Measurements from ENCODE around the gene PPBP. TPM values are rescaled to one million over a fixed set of nuclear protein-coding genes. Genes with fewer than 3 reads are reported as not detected.

PPBP gene
- total and polyA plus RNA-seq, 8 donors, result 0.31 TPM; not detected in 7

GRCh38 chr4:73945674-73946449 lies 42.1 kb downstream of the PPBP start:
- FAIRE-seq (no peak), DNase-seq (no peak), ATAC-seq (no peak)
- Histone ChIP-seq H3K4me1 (peaks cover 0 to 8% (median 6%) of the 10 kb centered on the region in 3 donors), H3K9me3 (no peaks in the 10 kb centered on the region), H3K27ac (no peak overlapping the region), H3K4me3 (no peak overlapping the region), H3K36me3 (no peaks in the 10 kb centered on the region), H3K27me3 (no peaks in the 10 kb centered on the region)
- WGBS, 2 donors, result 57 to 65% methylated on average over 3 of the region's 3 CpGs
- intact Hi-C loops (cut with DNase I), result no loop called here
- TF ChIP-seq, protein P1, sequence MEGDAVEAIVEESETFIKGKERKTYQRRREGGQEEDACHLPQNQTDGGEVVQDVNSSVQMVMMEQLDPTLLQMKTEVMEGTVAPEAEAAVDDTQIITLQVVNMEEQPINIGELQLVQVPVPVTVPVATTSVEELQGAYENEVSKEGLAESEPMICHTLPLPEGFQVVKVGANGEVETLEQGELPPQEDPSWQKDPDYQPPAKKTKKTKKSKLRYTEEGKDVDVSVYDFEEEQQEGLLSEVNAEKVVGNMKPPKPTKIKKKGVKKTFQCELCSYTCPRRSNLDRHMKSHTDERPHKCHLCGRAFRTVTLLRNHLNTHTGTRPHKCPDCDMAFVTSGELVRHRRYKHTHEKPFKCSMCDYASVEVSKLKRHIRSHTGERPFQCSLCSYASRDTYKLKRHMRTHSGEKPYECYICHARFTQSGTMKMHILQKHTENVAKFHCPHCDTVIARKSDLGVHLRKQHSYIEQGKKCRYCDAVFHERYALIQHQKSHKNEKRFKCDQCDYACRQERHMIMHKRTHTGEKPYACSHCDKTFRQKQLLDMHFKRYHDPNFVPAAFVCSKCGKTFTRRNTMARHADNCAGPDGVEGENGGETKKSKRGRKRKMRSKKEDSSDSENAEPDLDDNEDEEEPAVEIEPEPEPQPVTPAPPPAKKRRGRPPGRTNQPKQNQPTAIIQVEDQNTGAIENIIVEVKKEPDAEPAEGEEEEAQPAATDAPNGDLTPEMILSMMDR (IDR thresholded peaks at IDR 0.05), result no peak

DNA sequence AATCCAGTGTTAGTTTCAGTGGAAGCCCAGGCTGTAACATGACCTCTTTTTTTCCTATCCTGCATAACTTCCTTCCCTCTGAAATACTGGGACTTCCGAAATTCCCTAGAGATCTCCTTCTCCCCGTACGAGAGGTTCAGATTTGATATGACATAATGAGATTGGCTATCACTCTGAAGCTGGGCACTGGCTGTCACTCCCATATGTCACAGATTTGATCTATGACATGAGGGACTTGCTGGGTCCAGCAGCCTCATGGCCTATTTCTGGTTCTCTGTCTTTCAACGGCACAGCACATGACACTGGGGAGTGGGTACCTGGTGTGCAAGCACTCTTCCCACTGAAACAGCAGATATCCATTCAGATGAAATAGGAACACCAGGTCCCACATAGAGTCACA lies 42.9 kb downstream of the PPBP start:
- DNase-seq, result no peak
- Histone ChIP-seq H3K36me3 (no peaks in the 10 kb centered on the region), H3K4me3 (no peak overlapping the region), H3K27me3 (no peaks in the 10 kb centered on the region), H3K27ac (no peak overlapping the region), H3K4me1 (peaks cover 0 to 8% (median 6%) of the 10 kb centered on the region in 3 donors), H3K9me3 (no peaks in the 10 kb centered on the region)
- 86 to 89% methylated on average over 4 of the region's 4 CpGs for WGBS, 2 donors
- intact Hi-C loops (cut with DNase I), result no loop called here
- TF ChIP-seq, protein P1 (IDR thresholded peaks at IDR 0.05), result no peak
- FAIRE-seq, result no peak
- no peak for ATAC-seq

DNA sequence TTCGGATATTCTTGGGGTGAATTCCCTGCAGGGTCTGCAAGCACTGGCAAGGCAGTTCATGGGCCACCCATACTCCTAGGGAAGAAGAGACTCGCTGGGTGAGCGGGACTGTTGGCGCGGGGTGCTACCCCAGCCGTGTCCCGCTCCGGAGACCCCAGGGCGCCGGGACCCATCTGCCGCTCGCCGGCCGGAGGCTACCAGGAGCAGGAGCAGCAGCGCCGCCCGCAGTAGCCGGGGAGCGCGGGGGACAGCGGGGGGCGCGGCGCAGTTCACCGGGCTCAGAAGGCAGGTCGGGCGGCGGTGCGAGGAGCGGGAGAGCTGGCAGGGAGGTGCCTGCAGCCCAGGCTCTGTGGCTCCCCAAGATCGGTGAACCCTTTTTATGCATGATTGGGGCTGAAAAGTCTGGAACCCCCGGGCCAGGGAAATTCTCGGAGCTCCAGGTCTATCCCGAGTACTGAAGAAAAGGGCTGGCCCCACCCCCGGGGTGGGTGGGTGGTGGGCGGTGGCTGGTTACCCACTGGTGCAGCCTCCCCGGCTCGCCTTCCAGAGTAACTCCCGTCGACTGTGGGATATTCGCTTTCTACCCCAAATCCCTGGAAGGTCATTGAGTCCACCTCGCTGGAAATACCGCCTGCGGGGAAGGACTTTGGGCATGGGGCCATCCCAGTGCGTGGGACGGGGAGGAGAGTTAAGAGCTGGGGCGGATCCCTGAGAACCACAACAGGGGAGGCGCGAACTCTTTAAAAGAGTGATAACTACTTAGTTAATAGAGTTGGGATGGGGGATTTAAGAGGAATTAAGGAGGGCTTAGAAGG lies 43.7 kb downstream of the PPBP start:
- peak overlapping the region in 3 of 4 donors; percentile 20 to 35 (median 33) for H3K4me3 ChIP-seq
- peak; percentile 52 to 73 (median 62) for ATAC-seq
- H3K9me3 ChIP-seq, result no peaks in the 10 kb centered on the region
- no peak for FAIRE-seq
- peak in 5 of 6 donors; percentile 24 to 66 (median 29) for DNase-seq
- 5 to 6% methylated on average over 47 to 49 of the region's 49 CpGs for WGBS, 2 donors
- no peaks in the 10 kb centered on the region for H3K27me3 ChIP-seq
- TF ChIP-seq, protein P1 (IDR thresholded peaks at IDR 0.05), result no peak
- no peaks in the 10 kb centered on the region for H3K36me3 ChIP-seq
- H3K27ac ChIP-seq, result no peak overlapping the region
- intact Hi-C loops (cut with DNase I), result no loop called here
- peaks cover 0 to 8% (median 6%) of the 10 kb centered on the region in 3 donors for H3K4me1 ChIP-seq

DNA sequence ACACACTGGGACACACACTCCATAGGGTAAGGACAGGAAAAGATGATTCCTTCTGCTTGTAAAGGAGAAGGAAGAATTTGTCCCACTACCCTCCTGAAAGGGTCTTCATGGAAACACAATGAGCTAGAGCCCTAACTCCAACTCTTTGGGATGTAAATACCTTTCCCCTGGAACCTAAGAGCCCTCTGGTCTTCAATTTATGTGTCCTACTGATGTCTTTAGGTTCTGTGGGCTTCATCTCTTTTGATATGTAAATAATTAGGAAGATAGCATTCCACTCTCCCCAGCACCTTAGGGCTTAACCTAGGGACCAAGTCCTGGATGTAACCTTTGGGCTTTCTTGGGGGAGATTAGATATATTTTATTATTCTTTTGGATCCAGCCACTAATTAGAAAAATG lies 44.4 kb downstream of the PPBP start:
- intact Hi-C loops (cut with DNase I), result no loop called here
- no peaks in the 10 kb centered on the region for H3K27me3 ChIP-seq
- no peaks in the 10 kb centered on the region for H3K9me3 ChIP-seq
- H3K36me3 ChIP-seq, result no peaks in the 10 kb centered on the region
- no peak for FAIRE-seq
- H3K4me1 ChIP-seq, result peaks cover 0 to 5% (median 2%) of the 10 kb centered on the region in 3 donors
- TF ChIP-seq, protein P1 (IDR thresholded peaks at IDR 0.05), result no peak
- ATAC-seq, result no peak
- H3K27ac ChIP-seq, result no peak overlapping the region
- no peak overlapping the region for H3K4me3 ChIP-seq
- DNase-seq, result no peak

Measured in pancreas (tissue), 10 donors.